ENCODE results near the gene DTD1.

The DTD1 gene

DNA sequence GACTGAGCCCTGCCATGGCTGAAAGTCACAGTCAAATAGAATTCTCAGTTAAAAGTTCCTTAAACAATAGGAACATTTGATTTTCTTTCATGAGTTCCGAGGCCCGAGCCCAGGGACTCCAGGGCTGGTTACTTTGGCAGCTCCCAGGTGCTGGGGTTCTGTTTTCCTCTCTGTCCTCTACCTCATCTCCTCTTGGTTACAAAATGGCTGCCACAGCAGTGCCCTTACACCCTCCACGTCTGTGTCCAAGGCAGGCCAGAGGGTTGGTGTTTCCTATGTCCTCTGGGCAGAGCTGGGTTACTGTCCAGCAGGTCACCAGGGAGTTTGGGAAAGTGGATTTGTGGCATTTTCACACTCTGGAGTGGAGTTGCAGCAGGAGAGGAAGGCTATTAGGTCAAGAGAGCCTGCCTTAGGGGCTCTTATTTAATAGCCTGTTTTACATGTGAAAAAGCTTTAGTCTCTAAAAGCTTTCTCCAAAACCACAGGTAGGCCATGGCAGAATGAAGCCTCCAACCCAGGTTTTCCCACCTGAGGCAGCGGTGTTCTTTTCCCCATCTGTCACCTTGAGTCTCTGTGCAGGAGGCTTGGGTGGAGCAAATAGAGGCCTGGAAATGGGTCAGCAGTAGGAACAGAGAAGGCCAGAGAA, 111.0 kb downstream of the DTD1 start:
- H3K4me3 ChIP-seq (ENCODE audit: low read depth, low read length), result no peak overlapping the region

DNA sequence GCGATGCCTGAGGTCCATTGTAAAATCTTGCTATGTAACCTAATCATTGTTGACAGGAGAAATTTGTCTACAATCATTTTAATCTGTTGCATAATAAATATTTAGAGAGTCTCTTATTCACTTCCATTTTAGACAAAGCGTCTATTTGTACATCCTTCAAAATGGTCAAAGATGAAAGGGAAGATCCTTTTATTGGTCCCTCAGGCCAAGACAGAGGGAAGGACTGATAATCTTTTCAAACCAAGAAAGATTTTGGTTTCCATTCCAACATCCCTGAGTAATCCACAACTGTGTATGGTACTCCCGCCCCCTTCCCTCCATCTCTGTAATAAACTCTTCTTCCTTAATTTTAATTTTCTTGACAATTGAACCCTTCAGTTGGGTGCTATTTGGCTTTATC, 114.1 kb downstream of the DTD1 start:
- no peak overlapping the region for H3K4me3 ChIP-seq (ENCODE audit: low read depth, low read length)

DNA sequence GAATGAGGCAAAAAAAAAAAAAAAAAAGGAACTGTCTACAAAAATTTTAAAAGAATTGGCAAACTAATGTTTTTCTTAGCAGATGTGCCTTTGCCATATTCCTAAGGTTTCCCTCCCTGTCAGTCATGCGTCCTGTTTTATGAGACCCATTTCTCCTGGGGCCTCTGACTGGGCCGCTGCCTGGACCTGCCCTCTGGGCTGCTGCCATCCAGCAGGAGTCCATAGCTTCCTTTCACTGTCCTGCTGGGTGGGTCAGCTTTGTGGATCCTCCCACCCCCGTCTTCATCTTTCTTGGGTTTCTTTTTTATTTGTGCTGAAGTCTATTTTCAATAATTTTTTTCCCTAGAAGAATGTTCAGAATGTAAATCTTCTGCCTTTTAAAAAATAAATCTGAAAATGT, 114.9 kb downstream of the DTD1 start:
- H3K4me3 ChIP-seq (ENCODE audit: low read depth, low read length), result no peak overlapping the region

DNA sequence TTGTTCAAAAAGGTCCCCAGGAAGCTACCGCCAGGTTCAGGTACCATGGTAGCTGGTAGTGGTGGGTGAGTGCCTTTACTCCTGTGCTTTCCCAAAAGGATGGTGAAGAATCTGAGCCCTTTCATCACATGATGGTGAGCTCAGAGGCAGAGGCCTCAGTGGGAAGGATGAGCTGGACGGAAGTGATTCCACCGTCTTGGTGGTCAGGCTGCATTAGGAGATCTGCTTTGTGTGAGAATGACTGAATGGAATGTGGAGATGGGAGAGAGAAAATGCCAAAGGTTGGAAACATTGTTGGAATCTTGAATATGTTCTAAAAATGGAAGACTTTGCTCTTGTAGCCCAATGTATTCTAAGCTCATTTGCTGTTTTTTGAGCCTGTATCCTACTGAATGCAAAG, 117.6 kb downstream of the DTD1 start:
- no peak overlapping the region for H3K4me3 ChIP-seq (ENCODE audit: low read depth, low read length)

DNA sequence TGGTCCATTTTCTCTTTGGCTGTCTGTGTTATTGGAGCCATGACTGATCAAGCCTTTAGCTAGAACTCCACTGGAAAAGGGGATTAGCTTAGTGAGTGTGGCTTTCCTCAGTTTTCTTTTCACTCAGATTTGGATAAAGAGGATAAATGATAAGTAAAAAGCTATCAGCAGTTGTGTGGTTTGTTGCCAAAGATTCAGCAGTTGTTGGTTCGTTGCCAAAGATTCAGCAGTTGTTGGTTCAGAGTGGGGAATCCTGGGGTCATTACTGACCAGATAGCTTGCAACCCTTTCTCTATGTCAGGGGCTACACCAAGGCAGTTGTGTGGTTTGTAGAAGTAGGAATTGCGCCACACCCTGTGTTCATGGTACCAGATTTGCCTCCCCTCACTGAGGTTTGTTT, 118.1 kb downstream of the DTD1 start:
- H3K4me3 ChIP-seq (ENCODE audit: low read depth, low read length), result no peak overlapping the region

DNA sequence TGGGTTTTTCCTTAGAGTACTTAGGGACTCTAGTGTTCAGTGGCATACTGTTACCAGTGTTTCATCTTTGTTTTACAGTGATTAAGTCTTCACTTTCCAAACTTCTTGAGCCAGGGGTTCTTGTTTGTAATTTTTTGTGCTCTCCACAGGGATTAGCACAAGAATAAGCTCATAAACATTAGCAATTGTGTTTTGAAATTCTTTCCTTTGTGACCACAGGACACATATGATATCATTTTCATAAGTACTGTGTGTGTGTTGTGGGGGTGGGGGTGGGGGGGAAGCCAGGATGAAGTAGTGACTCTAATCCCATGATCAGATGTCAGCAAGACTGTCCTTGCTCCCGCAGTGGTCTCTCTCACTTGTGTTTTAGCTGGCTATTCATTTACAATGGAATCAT, 124.3 kb downstream of the DTD1 start:
- no peak overlapping the region for H3K4me3 ChIP-seq (ENCODE audit: low read depth, low read length)

DNA sequence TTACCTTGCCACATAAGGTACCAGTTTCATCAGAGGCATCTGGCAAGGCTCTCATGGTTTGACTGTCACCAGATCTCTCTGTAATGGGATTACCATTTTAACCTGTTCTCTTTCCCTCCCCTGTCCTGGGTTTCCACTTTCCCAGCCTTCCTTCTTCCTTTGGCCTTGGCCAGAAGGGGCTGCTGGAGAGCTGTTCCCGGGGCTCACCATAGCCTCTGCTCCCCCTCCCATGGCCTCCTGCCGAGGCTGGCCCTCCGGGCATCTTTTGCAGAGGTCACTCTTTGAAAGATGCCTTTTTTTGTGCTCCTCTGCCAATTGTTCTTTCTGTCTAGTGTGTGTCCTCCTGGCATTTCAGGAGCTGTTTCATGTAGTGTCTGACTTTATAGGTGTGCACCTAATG, 125.0 kb downstream of the DTD1 start:
- no peak overlapping the region for H3K4me3 ChIP-seq (ENCODE audit: low read depth, low read length)

DNA sequence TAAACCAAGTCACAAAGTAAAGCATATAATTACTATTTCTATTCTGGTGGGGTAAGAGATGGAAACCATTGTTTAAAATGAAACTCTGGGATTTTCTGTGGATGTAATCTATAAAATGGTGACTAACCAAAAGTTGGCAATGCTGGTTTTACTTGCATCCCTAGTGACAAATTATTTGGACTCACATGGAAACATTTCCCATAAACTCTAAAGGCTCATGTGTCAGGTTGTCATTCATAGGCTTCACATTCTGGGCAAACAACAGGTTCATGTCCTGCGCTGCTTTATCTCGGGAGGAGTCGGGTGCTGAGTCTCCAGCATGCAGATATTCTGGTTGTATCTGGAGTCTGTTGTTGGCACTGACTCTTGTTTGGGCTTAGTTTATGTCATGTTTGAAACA, 127.7 kb downstream of the DTD1 start:
- H3K4me3 ChIP-seq (ENCODE audit: low read depth, low read length), result no peak overlapping the region

DNA sequence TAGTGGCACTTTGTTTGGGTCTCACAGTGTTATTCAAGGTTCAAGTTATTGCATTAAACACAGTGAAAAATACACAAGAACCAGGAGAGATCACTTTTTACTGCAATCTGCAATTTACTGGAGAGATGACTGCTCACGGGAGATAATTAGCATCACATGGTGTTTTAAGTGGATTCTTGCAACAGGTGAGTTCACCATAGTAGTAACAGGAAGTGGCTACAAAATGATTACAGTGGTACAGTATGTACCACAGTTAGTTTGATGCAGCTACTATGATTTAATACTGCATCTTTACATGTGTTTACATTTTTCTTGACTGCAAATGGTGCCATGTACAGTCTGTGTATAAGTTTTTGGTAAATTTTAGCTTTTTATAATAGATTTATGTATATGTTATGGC, 129.2 kb downstream of the DTD1 start:
- no peak overlapping the region for H3K4me3 ChIP-seq (ENCODE audit: low read depth, low read length)

DNA sequence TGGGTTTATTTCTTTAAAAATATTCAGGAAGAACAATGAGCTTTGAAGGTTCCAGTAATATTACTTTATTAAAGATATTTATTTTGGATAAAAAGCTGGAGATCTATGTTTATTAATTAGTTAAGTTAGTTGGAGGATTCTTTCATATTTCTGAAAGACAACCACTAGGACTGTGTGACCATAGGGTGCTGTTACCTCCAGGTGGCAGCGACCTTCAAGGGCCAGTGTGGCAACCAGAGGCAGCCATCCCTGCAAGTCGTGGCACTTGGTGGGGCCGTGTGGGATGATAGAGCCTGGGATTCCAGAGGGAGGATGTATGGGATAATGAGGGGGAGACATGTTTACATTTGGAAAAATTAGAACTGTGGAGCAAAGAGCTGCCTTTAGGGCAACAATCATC, 130.3 kb downstream of the DTD1 start:
- H3K4me3 ChIP-seq (ENCODE audit: low read depth, low read length), result no peak overlapping the region

DNA sequence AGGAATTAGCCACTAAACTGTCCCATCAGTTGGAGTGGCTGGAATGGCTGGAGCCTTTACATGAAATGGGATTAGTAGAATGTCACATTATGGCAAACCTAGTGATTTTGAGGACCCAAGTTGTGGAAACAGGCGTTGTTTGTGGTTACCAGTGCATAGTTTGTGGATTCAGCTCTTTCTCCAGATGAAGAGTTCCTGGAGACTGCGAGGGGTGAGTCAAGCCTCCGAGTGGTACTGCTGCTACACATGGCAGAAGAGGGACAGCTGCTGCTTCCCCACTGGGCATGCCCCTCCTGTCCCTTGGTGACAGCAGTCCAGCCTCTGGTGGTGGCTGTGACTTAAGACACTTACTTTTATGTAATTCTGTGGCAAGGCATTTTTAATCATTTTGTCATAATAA, 131.6 kb downstream of the DTD1 start:
- no peak overlapping the region for H3K4me3 ChIP-seq (ENCODE audit: low read depth, low read length)

DNA sequence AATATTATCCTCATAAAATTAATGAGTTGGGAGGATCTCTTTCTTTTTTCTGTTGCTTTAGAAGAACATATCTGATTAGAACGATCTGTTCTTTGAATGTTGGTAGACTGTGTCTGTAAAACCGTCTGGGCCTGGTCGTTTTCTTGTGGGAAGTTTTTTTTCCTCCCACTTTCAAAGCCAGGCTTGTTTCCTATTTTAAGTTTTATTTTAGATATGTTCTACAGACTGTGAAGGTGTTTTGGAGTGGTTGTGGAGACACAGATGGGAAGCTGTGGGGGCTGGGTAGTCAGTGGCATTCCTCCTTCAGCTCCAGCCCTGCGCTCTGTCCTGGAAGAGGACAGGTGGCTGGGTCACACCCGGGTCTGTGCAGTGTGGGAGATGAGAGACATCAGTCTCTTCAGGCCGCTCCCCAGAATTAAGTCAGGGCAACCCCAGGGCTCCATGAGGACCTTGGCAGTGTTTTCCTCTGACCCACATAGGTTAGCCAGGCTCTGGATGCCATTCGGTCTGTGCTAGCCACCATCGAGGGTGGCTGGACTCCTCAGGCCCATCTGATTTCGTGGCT, 133.8 kb downstream of the DTD1 start:
- no peak overlapping the region for H3K4me3 ChIP-seq (ENCODE audit: low read depth, low read length)

DNA sequence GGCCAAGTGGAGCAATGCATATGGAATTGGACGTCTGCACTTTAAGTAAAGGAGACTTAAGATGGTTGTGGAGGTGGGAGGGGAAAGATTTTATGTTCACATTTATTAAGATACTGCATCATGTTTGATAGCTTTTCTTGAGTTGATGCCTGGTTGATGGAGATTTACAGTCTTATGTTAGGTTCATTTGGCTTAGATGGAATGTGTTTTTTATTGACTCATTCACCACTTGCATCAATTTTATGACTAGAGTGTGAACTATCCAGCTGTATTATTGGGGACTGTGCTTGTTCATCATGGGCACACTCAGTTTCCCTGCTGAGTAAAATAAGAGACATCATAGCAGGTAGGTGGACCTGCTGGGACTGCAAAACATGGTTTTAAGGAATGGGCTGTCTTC, 134.5 kb downstream of the DTD1 start:
- no peak overlapping the region for H3K4me3 ChIP-seq (ENCODE audit: low read depth, low read length)

DNA sequence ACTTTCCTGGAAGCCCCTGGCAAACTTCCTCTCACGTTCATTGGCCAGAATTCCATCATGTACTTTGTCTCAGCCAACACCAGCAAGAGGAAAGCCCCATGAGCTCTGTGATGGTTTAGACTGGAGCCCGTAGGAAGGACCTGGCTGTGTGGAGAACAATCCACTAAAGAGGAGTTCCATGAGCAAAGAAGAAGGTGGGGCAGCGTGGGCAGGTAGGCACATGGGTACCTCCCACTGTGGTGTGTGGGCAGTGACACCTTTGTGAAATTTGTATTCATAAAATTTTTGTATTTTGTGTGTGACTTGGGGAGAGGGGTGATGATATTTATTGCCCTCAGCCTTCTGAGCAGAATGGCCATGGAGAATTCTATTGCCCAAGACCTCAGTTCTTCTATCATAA, 136.2 kb downstream of the DTD1 start:
- no peak overlapping the region for H3K4me3 ChIP-seq (ENCODE audit: low read depth, low read length)

DNA sequence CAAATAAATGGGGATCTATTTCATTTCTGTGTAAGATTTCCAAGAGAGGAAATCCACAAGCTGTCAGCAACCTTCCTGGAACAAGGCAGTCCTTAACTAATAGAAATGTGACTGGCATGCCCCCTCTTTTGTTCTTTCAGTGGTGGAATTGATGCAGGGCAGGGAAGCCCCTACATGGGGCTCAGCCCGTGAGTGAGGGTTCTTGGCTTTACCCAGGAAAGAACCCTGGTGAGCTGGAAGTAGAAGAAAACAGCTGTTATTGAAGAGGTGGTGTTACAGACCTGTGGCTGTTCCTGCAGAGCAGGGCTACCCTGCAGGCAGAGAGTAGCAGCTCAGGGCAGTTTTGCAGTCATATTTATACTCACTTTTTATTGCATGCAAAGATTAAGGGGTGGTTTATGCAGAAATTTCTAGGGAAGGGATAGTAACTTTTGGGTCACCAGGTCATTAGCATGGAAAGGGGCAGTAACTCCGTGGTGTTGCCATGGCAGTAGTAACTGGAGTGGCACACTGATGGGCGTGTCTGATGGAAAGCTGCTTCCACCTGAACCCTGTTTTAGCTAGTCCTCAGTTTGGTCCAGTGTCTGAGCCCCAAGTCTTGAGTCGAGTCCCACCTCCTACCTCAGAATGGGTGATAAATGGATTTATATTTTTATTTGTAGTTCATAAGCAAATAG, 137.1 kb downstream of the DTD1 start:
- H3K4me3 ChIP-seq (ENCODE audit: low read depth, low read length), result no peak overlapping the region

DNA sequence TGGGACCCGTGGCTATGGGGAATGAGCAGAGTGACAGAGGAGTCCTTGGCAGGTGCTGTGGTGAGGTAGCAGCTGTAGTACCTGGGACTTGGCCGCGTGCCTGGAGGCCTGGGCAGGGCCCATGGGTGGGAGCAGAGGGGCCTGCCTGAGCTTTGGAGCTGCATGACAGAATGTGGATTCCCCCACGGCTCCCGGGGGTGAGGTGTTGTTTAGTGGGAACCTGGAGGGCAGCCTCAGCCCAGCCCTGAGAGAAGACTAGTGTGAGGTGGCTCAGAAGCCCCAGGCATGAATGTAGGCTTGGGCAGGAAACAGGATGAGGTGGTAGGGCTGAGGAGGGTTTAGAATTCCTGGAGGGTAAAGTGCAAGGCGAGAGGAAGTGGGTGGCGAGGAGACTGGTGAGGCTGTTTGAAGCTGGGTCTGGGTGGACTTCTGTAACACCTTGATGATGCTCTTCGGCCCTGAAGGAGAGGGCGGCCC, 139.2 kb downstream of the DTD1 start:
- H3K4me3 ChIP-seq (ENCODE audit: low read depth, low read length), result no peak overlapping the region

DNA sequence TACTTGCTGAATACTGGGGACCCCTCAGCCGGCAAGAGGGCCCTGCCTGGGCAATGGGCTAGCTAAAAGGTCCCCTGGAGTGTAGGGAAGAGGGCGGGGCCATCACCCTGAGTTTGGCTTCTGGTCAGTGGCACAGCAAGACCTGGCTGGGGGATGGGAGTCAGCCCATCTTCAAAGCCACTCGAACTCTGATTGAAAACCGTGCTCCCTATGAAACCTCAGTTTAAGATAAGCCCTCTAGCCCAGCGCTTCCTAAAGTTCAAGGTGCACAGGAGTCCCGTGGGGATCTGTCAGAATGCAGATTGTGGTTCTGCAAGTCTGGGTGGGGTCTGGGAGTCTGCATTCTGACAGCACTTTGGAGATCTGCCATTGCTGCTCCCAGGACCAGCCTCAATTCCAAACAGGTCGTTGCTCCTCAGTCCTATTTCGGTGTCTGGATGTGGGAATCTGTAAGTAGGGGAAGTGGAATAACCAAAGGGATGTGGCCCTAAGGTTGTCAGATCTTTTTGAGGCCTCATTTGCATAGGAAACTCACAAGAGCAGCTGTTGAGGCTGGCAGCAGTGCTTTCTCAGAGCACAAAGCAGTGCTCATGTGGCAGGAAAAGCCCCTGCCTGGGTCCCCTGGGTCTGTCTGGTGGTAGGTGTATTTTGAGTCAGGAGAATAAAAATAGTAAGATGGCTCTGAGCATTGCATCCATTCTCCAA, 140.5 kb downstream of the DTD1 start:
- H3K4me3 ChIP-seq (ENCODE audit: low read depth, low read length), result no peak overlapping the region

DNA sequence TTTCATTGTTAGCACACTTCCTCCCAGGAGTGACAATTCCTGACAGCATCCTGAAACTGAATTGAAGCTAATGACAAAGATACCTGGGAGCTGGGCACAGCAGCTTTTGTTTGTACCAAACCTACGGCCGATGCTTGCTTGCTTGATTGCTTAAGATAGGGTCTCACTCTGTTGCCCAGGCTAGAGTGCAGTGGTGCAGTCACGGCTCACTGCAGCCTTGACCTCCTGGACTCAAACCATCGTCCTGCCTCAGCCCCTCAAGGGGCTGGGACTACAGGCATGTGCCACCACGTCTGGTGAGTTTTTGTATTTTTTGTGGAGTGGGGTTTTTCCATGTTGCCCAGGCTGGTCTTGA, 141.0 kb downstream of the DTD1 start:
- H3K4me3 ChIP-seq (ENCODE audit: low read depth, low read length), result no peak overlapping the region

DNA sequence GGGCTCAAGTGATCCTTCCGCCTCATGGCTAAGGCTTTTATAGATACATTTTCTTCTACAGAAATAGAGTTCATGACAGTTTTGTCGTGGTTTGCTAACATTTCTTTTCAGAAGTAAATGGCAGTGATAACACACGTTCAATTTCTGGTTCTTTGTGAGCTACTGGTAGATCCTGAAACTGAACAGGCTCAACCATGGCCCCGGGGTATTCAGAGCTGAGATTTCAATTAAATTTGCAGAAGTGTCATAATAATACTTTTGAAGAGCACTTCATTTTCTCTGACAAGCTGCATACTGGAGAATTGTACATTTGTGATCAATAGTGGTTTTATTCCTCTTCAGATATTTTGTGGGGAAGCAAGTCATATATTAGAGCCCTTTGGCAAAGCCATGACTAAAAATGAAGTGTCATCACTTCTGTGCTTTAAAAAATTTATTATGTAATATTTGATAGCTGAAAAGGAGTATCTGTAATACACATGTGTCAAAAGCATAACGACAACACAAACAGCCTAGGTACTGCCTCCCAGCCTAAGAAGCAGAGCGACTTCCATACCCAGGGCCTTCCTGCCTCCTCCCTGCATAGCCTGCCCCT, 141.5 kb downstream of the DTD1 start:
- no peak overlapping the region for H3K4me3 ChIP-seq (ENCODE audit: low read depth, low read length)

DNA sequence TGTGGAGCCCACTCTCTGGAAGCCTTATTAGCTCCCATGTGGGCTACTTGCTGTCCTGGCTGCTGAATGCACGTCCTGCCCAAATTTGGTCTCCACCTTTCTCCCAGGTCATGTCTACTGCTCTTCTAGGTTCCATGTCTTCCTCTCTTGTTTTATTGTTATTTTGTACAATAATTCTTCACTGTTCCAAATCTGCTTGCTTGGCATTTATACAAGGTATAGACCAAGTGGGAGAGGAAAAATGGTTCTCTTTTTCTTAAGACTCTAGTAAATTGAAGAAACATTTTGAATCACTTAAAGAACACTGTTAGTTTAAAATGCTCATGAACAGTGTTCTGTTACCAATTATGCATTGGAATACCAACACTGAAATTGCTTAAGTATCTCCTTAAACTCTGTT, 144.1 kb downstream of the DTD1 start:
- no peak overlapping the region for H3K4me3 ChIP-seq (ENCODE audit: low read depth, low read length)

DNA sequence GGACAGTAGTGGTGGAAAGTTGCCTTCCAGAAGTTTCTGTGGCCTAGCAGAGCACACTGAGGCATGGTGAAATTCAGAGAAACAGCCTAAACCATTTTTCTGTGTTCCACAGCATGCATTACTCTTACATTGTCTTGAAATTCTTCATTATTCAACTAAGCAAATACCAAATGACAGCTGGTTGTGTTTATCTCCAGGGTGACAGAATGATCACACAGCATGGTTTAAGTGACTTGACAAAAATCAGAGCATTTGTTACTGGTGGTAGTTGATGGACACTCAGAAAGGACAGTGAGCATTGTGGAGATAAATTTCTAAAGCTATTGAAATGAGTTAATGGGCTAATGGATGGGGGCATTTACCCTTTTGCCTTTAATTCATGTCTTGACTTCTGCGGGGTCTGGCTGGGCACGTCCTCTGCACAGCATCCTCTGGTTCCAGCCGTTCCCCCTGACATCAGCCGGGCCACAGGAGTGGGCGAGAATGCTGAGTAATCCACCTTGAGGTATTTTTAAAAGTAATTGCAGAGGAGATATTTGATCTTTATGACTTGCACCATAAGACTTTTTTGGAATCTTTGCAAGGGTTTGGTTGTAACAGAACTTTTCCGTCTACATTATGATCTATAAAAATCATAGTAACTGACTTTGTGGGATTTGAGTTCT, 146.8 kb downstream of the DTD1 start:
- H3K4me3 ChIP-seq (ENCODE audit: low read depth, low read length), result no peak overlapping the region
